ENCODE results near the gene SEMA3E.

SEMA3E gene

DNA sequence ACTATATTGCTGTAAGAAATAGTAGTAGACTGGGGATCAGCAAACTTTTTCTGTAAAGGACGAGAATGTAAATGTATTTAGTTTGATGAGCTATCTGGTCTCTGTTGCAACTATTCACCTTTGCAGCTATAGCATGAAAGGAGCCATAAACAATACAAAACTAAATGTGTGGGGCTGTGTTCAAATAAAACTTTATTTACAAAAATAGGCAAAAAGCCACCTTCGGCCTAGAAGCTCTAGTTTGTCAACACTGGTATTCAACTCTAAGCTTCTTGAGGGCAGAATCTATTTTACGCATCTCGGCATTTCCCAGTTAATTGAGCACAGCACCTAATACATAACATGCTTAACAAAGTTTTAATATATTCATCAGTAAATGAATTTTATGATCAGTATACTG is 181.4 kb downstream of the SEMA3E start:
- TF ChIP-seq, protein P1, sequence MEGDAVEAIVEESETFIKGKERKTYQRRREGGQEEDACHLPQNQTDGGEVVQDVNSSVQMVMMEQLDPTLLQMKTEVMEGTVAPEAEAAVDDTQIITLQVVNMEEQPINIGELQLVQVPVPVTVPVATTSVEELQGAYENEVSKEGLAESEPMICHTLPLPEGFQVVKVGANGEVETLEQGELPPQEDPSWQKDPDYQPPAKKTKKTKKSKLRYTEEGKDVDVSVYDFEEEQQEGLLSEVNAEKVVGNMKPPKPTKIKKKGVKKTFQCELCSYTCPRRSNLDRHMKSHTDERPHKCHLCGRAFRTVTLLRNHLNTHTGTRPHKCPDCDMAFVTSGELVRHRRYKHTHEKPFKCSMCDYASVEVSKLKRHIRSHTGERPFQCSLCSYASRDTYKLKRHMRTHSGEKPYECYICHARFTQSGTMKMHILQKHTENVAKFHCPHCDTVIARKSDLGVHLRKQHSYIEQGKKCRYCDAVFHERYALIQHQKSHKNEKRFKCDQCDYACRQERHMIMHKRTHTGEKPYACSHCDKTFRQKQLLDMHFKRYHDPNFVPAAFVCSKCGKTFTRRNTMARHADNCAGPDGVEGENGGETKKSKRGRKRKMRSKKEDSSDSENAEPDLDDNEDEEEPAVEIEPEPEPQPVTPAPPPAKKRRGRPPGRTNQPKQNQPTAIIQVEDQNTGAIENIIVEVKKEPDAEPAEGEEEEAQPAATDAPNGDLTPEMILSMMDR (IDR thresholded peaks at IDR 0.05) = no peak

DNA sequence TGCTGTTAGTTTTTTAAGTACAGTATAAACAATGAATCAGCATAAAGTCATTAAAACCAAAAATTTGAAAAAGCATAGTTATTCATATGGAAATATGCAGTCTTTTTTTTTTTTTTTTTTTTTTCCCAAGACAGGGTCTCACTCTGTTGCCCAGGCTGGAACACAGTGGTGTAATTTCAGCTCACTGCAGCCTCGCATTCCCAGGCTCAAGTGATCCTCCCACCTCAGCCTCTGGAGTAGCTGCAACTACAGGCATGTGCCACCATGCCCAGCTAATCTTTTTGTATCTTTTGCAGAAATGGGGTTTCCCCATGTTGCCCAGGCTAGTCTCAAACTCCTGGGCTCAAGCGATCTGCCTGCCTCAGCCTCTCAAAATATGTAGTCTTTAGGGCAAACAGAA is 182.0 kb downstream of the SEMA3E start:
- TF ChIP-seq, protein P1 (IDR thresholded peaks at IDR 0.05) = no peak

DNA sequence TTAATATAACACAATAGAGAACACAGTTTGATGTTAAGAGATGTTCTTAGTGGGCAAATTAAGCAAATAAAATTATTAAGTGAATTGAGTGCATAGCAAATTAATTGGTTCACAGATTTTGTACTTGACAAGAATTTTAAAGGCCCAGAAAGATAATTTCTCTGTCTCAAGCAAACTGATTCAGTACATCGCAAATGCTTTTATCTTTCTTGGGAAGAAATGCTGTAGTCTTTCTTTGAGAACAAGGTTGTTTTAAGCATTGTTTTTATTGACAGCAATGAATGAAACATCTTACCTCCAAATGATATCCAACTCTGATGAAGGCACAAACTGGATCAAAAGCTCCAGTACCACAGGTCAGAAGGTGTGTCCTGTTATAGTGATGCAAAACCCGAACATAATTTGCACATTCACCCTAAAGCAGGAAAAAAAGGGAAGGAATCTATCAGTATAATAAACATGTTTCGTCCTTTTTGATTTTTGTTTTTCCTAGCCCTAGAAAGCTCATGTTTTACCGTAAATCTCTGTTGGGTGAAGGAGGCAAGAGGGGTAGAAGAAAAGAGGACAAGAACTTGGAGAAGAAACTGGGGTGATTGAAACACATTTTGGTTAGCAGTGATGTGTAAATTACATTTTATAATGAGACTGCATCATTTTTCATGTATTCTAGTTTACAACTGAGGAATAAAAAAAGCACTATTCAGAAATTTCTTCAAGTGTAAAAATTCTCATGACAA is 182.6 kb downstream of the SEMA3E start:
- TF ChIP-seq, protein P1 (IDR thresholded peaks at IDR 0.05) = no peak

DNA sequence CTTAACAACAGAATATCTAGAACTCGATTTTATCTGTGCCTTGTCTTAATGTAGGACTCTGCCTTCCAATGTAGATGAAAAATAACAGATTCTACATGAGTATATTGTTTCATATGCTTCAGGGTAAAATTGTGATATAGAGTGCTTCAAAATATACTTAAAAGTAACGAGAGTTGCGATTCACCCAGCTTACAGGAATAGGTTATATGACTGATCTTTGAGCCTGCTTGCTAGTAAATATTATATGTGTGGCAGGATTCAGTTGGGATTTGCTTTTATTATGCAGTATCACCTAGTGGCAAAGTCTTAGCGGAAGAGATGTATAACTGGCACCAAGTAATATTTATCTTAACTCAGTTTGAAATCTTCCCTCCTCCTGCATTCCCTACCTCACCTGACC is 183.3 kb downstream of the SEMA3E start:
- TF ChIP-seq, protein P1 (IDR thresholded peaks at IDR 0.05) = no peak

DNA sequence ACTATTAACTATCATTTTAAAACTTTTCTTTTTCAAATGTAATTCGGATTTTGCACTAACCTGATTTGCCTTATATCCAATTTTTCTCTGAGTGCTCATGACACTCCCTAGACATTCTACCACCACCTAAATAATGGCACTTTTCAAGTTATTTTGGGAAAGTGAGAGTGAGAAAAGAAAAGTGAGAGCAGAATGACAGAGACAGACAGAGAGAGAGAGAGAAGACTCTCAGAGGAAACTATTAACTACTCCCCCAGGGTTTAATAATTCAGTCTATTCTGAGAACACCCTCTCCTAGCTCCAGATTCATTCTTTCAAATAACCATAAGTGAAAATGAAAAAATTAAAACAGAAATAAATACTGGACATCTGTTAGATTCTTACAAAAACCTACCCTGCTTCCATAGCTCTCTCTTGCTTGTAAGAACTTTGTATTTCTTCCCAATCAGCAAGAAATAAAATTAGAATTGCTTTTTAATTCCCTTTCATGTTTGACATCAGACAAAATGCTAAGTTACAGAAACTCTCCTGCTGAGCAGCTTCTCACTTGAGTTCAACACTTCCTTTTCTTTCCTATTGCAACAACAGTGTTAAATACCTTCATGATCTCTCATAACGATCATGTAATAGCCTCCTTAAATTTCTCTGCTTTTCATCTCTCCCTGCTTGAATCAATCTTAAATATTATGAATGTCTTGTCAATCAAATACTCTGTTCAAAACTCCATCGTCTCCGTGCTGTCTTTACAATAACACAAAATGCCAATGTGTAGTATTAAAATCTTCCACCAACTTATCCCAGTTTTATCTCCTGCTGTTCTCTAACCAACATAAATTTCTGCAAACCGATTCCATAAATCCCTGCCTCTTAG is 191.7 kb downstream of the SEMA3E start:
- TF ChIP-seq, protein P1 (IDR thresholded peaks at IDR 0.05) = no peak

DNA sequence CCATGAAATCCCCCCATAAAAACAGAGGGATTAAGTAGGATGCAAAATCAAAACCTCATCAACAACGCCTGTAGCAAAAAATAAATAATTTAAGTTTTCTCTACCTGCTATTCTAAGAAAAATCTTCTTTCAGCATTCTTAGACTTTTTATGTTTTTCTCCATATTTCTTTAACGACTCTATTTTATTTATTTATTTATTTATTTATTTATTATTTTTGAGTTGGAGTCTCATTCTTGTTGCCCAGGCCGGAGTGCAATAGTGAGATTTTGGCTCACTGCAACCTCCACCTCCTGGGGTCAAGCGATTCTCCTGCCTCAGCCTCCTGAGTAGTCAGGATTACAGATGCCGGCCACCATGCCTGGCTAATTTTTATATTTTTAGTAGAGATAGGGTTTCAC is 192.5 kb downstream of the SEMA3E start:
- TF ChIP-seq, protein P1 (IDR thresholded peaks at IDR 0.05) = no peak

DNA sequence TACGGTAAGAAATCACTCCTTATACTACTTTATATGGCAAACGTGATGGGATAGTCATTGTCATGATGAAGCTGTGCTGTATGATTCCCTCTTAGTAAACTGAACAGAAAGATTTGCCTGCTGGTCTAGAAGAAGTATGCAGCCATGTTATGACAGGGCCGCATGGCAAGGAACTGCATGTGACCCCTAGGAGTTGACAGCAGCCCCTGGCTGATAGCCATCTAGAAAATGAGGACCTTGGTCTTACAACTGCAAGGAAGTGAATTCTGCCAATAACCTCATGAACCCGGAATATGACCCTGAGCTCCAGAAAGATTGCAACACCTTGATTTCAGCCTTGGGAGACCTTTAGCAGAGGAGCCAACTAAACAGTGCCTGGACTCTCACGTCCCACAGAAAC is 193.3 kb downstream of the SEMA3E start:
- TF ChIP-seq, protein P1 (IDR thresholded peaks at IDR 0.05) = no peak
